ENCODE measurements around the gene CARD16. TPM values are rescaled to one million over a fixed set of nuclear protein-coding genes. Genes with fewer than 3 reads are reported as not detected.

Gene CARD16
- total RNA-seq, 1 experiment from 2014 or later: 26.8 TPM

GRCh38 chr11:104992781-104993180 lies 52.4 kb downstream of the CARD16 start:
- no peak for DNase-seq (ENCODE audit: low spot score)

DNA sequence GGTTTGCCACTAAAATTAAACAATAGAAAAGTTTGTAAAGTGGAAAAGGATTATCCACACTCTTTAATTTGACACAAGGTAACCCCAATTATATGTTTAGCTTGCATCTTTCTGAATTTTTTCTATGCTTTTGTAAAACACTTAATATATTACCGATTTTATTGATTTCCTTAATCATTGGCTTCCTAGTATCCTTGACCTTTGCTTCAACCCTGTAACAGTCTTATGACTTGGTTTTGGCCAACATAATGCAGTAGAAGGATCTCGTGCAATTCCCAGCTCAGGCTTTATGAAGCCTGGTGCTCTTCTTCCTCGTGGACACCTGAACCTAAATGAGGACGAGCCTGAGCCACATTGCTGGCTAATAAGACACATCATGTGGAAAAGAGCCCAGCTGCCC lies 53.1 kb downstream of the CARD16 start:
- DNase-seq (ENCODE audit: low spot score): no peak

Other genes starting within 250 kb of the CARD16 start
- not detected in 2 replicates for gene CASP12, start 146.9 kb downstream of the CARD16 start, total RNA-seq (2014; rRNA removed; shearing (Covaris generic))
- gene CASP4, start 76.8 kb downstream of the CARD16 start, total RNA-seq (2014; rRNA removed; shearing (Covaris generic)): 64.9 and 89.0 TPM in 2 replicates
- not detected in 2 replicates for gene CASP5, start 22.2 kb downstream of the CARD16 start, total RNA-seq (2014; rRNA removed; shearing (Covaris generic))
- 3.1 and 5.1 TPM in 2 replicates for gene CASP1, start 10.2 kb downstream of the CARD16 start, total RNA-seq (2014; rRNA removed; shearing (Covaris generic))
- gene CARD18, start 94.4 kb upstream of the CARD16 start, total RNA-seq (2014; rRNA removed; shearing (Covaris generic)): not detected in 2 replicates